DND-41 (cell line): ENCODE data around the gene ANKHD1.

ENCODE experiments used
- EZH2 ChIP-seq: IDR thresholded peaks from 3 replicates; pipeline ENCODE4 v1.6.1; 2012; ENCODE audit warnings: borderline replicate concordance, low read depth, mild to moderate bottlenecking, moderate library complexity, low read length, inconsistent platforms; ENCODE audit not compliant: severe bottlenecking
- TF ChIP-seq, protein P1 (sequence below): IDR thresholded peaks from 2 replicates; pipeline ENCODE4 v1.5.1; 2012; ENCODE audit warnings: borderline replicate concordance, low read length, moderate library complexity, mild to moderate bottlenecking; ENCODE audit not compliant: poor library complexity, severe bottlenecking; ENCODE audit errors: extremely low read depth

GRCh38 chr5:140466981-140467742 is 65.5 kb downstream of the ANKHD1 start:
- TF ChIP-seq, protein P1, sequence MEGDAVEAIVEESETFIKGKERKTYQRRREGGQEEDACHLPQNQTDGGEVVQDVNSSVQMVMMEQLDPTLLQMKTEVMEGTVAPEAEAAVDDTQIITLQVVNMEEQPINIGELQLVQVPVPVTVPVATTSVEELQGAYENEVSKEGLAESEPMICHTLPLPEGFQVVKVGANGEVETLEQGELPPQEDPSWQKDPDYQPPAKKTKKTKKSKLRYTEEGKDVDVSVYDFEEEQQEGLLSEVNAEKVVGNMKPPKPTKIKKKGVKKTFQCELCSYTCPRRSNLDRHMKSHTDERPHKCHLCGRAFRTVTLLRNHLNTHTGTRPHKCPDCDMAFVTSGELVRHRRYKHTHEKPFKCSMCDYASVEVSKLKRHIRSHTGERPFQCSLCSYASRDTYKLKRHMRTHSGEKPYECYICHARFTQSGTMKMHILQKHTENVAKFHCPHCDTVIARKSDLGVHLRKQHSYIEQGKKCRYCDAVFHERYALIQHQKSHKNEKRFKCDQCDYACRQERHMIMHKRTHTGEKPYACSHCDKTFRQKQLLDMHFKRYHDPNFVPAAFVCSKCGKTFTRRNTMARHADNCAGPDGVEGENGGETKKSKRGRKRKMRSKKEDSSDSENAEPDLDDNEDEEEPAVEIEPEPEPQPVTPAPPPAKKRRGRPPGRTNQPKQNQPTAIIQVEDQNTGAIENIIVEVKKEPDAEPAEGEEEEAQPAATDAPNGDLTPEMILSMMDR = no peak
- no peak for TF ChIP-seq EZH2
